ENCODE results near the gene HPS3. TPM values are rescaled to one million over a fixed set of nuclear protein-coding genes. Genes with fewer than 3 reads are reported as not detected.

Gene HPS3
- total RNA-seq, 2 donors from 2014 or later: 14.5 to 16.3 TPM

- no peak for DNase-seq (ENCODE audit: low spot score)
- intact Hi-C loops (cut with DNase I): loop anchor here in 1 of 2 donors (5.0 to 10.0 kb wide), 2 partner anchors 153 to 375 kb away; no protein-coding TSS in a partner anchor
These were observed 10.0 kb upstream of the HPS3 start for GRCh38 chr3:149119466-149119865.

GRCh38 chr3:149120051-149120972 is 9.1 kb upstream of the HPS3 start:
- DNase-seq (ENCODE audit: low spot score): no peak
- intact Hi-C loops (cut with DNase I): loop anchor here (10.0 kb wide), 2 partner anchors 154 to 166 kb away; no protein-coding TSS in a partner anchor

- DNase-seq (ENCODE audit: low spot score): no peak
- intact Hi-C loops (cut with DNase I): loop anchor here (10.0 kb wide), 2 partner anchors 152 to 168 kb away; no protein-coding TSS in a partner anchor
These were observed 6.5 kb upstream of the HPS3 start for GRCh38 chr3:149122721-149123578.

GRCh38 chr3:149128821-149129220 is 617 bp upstream of the HPS3 start:
- intact Hi-C loops (cut with DNase I): loop anchor here (10.0 kb wide), 2 partner anchors 146 to 174 kb away; no protein-coding TSS in a partner anchor
- no peak for DNase-seq (ENCODE audit: low spot score)

- intact Hi-C loops (cut with DNase I): no loop called here
- no peak for DNase-seq (ENCODE audit: low spot score)
These were observed 2.2 kb downstream of the HPS3 start for GRCh38 chr3:149131589-149131988.

- no peak for DNase-seq (ENCODE audit: low spot score)
- intact Hi-C loops (cut with DNase I): no loop called here
These were observed 5.1 kb downstream of the HPS3 start for GRCh38 chr3:149134575-149134974.

GRCh38 chr3:149142682-149143081 is 13.2 kb downstream of the HPS3 start:
- no peak for DNase-seq (ENCODE audit: low spot score)
- intact Hi-C loops (cut with DNase I): no loop called here

- DNase-seq (ENCODE audit: low spot score): no peak
- intact Hi-C loops (cut with DNase I): no loop called here
These were observed 15.9 kb downstream of the HPS3 start for GRCh38 chr3:149145356-149145755.

- DNase-seq (ENCODE audit: low spot score): no peak
- intact Hi-C loops (cut with DNase I): no loop called here
These were observed 16.5 kb downstream of the HPS3 start for GRCh38 chr3:149145974-149146373.

GRCh38 chr3:149150436-149150835 is 21.0 kb downstream of the HPS3 start:
- intact Hi-C loops (cut with DNase I): no loop called here
- DNase-seq (ENCODE audit: low spot score): no peak

GRCh38 chr3:149151843-149152242 is 22.4 kb downstream of the HPS3 start:
- no peak for DNase-seq (ENCODE audit: low spot score)
- intact Hi-C loops (cut with DNase I): no loop called here

- intact Hi-C loops (cut with DNase I): no loop called here
- DNase-seq (ENCODE audit: low spot score): no peak
These were observed 23.0 kb downstream of the HPS3 start for GRCh38 chr3:149152420-149152819.

- intact Hi-C loops (cut with DNase I): no loop called here
These were observed 24.0 kb downstream of the HPS3 start for GRCh38 chr3:149153402-149153801.

GRCh38 chr3:149160754-149161300 is 31.4 kb downstream of the HPS3 start:
- intact Hi-C loops (cut with DNase I): no loop called here

More at GRCh38 chr3:149153402-149153801, 24.0 kb downstream of the HPS3 start:
- no peak for DNase-seq (ENCODE audit: low spot score)

GRCh38 chr3:149162007-149162406 is 32.6 kb downstream of the HPS3 start:
- intact Hi-C loops (cut with DNase I): no loop called here
- DNase-seq (ENCODE audit: low spot score): no peak

More at GRCh38 chr3:149160754-149161300, 31.4 kb downstream of the HPS3 start:
- DNase-seq (ENCODE audit: low spot score): no peak

- intact Hi-C loops (cut with DNase I): no loop called here
- DNase-seq (ENCODE audit: low spot score): no peak
These were observed 33.6 kb downstream of the HPS3 start for GRCh38 chr3:149163066-149163465.

GRCh38 chr3:149167898-149168297 is 38.5 kb downstream of the HPS3 start:
- DNase-seq (ENCODE audit: low spot score): no peak
- intact Hi-C loops (cut with DNase I): no loop called here

- intact Hi-C loops (cut with DNase I): no loop called here
- DNase-seq (ENCODE audit: low spot score): no peak
These were observed 41.2 kb downstream of the HPS3 start for GRCh38 chr3:149170672-149171071.

GRCh38 chr3:149174901-149175300 is 45.5 kb downstream of the HPS3 start:
- intact Hi-C loops (cut with DNase I): no loop called here
- DNase-seq (ENCODE audit: low spot score): no peak

- DNase-seq (ENCODE audit: low spot score): no peak
- intact Hi-C loops (cut with DNase I): no loop called here
These were observed 47.7 kb downstream of the HPS3 start for GRCh38 chr3:149177122-149177521.
